Right lobe of liver (tissue), 4 donors: ENCODE results near the gene CCDC88C.

ENCODE experiments used
- POLR2A ChIP-seq: fragments of 450-650 bp; IDR thresholded peaks from one replicate; pipeline ENCODE4 v1.6.1; 2017; ENCODE audit warnings: antibody characterized with exemption, mild to moderate bottlenecking
- TF ChIP-seq, protein P1 (sequence below), 4 donors: fragments of 200-600 bp in 3 of 4; fragments of 450-650 bp in 1 of 4; IDR thresholded peaks; one replicate each; pipeline versions ENCODE4 v1.5.1 to v1.8.0; 2016 to 2022; ENCODE audit warnings: antibody characterized with exemption in 4 of 4, mild to moderate bottlenecking in 2 of 4
- donor health status: DM: no; HTN: no; CAD: no.
- donor health status: DM: no; HTN: no; CAD: no.
- donor health status: DM: no; HTN: yes; CAD: no.

DNA sequence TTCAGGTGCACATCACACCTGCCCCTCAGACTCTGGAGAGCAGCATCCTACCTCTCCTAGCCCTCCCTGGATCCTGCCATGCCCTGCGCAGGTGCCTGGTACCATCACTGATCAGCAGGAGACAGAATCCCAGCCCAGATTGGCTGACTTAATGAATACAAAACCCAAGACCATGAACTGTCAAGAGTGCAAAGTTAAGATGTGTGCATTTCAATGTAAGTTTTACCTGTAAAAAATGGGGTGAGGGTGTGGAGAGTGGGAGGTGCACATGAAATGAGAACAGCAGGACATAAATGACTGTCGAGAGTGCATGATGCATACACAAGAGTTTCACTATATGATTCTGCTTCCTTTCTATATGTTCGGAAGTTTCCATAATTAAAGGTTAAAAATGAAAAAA, 115.2 kb downstream of the CCDC88C start:
- TF ChIP-seq, protein P1, sequence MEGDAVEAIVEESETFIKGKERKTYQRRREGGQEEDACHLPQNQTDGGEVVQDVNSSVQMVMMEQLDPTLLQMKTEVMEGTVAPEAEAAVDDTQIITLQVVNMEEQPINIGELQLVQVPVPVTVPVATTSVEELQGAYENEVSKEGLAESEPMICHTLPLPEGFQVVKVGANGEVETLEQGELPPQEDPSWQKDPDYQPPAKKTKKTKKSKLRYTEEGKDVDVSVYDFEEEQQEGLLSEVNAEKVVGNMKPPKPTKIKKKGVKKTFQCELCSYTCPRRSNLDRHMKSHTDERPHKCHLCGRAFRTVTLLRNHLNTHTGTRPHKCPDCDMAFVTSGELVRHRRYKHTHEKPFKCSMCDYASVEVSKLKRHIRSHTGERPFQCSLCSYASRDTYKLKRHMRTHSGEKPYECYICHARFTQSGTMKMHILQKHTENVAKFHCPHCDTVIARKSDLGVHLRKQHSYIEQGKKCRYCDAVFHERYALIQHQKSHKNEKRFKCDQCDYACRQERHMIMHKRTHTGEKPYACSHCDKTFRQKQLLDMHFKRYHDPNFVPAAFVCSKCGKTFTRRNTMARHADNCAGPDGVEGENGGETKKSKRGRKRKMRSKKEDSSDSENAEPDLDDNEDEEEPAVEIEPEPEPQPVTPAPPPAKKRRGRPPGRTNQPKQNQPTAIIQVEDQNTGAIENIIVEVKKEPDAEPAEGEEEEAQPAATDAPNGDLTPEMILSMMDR (IDR thresholded peaks at IDR 0.05) = no peak
- no peak for TF ChIP-seq POLR2A
